DOHH2 (cell line): ENCODE results near the gene AMHR2.

ENCODE experiments used
- H3F3A ChIP-seq: fragments of 200-600 bp; sonication (generic), shearing (Covaris generic); 2 replicates; pipeline ENCODE4 v1.6.0; 2016; ENCODE audit warnings: antibody characterized with exemption, mild to moderate bottlenecking; ENCODE audit not compliant: control insufficient read depth, insufficient read depth
- H3K27ac ChIP-seq: fragments of 200-600 bp; sonication (generic); 2 replicates; pipeline ENCODE4 v1.5.1; 2014; ENCODE audit warnings: low read depth, mild to moderate bottlenecking, low read length, moderate library complexity
- H3K27me3 ChIP-seq: fragments of 200-600 bp; sonication (generic); 2 replicates; pipeline ENCODE4 v1.6.1; 2014; ENCODE audit warnings: mild to moderate bottlenecking, low read length, mixed read lengths; ENCODE audit not compliant: control insufficient read depth
- H3K36me3 ChIP-seq: fragments of 200-600 bp; sonication (generic); 2 replicates; pipeline ENCODE4 v1.6.1; 2014; ENCODE audit warnings: mild to moderate bottlenecking, low read length, moderate library complexity, mixed read lengths; ENCODE audit not compliant: control insufficient read depth
- H3K4me1 ChIP-seq: fragments of 200-600 bp; sonication (generic); 2 replicates; pipeline ENCODE4 v1.6.1; 2014; ENCODE audit warnings: mild to moderate bottlenecking, low read length, mixed read lengths; ENCODE audit not compliant: control insufficient read depth
- H3K4me2 ChIP-seq: fragments of 200-600 bp; sonication (generic); 2 replicates; pipeline ENCODE4 v1.6.0; 2014; ENCODE audit warnings: mild to moderate bottlenecking, low read length, moderate library complexity
- H3K4me3 ChIP-seq: fragments of 200-600 bp; sonication (generic); 2 replicates; pipeline ENCODE4 v1.5.1; 2014; ENCODE audit warnings: mild to moderate bottlenecking, low read length, mixed read lengths
- H3K79me2 ChIP-seq: fragments of 200-600 bp; sonication (generic); 2 replicates; pipeline ENCODE4 v1.6.1; 2014; ENCODE audit warnings: mild to moderate bottlenecking, low read length, mixed read lengths; ENCODE audit not compliant: control insufficient read depth
- H3K9me2 ChIP-seq: fragments of 200-600 bp; sonication (generic); replicated peaks from 2 replicates; pipeline ENCODE4 v1.6.1; 2014; ENCODE audit warnings: mild to moderate bottlenecking, low read length, mixed read lengths; ENCODE audit not compliant: control insufficient read depth
- H3K9me3 ChIP-seq: fragments of 200-600 bp; sonication (generic); 2 replicates; pipeline ENCODE4 v1.6.1; 2014; ENCODE audit warnings: antibody characterized with exemption, low read length, mixed read lengths; ENCODE audit not compliant: control insufficient read depth, insufficient read depth
- H4K20me1 ChIP-seq: fragments of 200-600 bp; sonication (generic); 2 replicates; pipeline ENCODE4 v1.6.0; 2014; ENCODE audit warnings: low read depth, mild to moderate bottlenecking, antibody characterized with exemption, low read length, moderate library complexity; ENCODE audit not compliant: control insufficient read depth, insufficient read depth
- EZH2phosphoT487 ChIP-seq: fragments of 200-600 bp; sonication (generic); IDR thresholded peaks from 2 replicates; pipeline ENCODE4 v1.6.1; 2017; ENCODE audit warnings: borderline replicate concordance, mild to moderate bottlenecking, antibody characterized with exemption, low read length, moderate library complexity, mixed read lengths
- TF ChIP-seq, protein P1 (sequence below): fragments of 200-600 bp; sonication (generic); IDR thresholded peaks from one replicate; pipeline ENCODE4 v1.5.1; 2014; ENCODE audit warnings: antibody characterized with exemption, mild to moderate bottlenecking, low read depth, low read length; ENCODE audit not compliant: poor library complexity, severe bottlenecking

AMHR2 gene

DNA sequence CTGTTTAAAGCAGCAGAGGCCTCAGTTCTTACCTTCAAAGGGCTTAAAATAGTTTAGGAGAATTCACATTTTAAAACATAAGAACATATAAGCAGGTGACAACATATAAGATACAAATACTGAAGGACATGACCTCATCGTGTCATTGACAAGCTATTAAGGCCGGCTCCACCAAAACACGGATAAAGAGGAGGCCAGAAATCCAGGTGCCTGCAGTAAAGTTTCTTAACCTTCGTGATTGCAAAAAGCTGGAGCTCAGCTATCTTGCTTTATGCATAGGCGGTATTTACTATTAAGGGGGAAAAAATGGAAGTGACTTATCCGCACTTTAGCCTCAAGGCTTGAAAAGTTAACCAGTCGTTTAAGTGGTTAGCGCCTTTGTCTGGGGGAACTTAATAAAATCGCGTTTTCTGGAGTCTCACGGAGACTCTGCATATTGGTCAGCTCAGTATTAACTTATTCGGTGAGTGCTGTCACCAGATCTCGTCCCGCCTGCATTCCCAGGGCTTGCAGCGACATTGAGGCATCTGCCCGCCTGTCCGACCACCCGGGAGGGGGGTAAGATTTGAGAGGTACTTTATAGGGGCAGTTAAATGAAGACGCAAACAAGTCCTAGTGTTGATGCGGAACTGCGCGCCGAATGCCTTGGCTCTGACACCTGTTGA, 44.8 kb upstream of the AMHR2 start:
- Histone ChIP-seq H3F3A (peaks cover 5% of the 10 kb centered on the region; the same call in 1 of the 2 replicates), H3K27me3 (no peaks in the 10 kb centered on the region), H3K4me2 (peak overlapping the region; percentile 93), H3K4me1 (peaks cover 42% of the 10 kb centered on the region), H3K9me2 (no peaks in the 10 kb centered on the region), H3K79me2 (peaks cover 32% of the 10 kb centered on the region), H3K9me3 (no peaks in the 10 kb centered on the region), H4K20me1 (peaks cover 24% of the 10 kb centered on the region), H3K27ac (peak overlapping the region; percentile 70), H3K36me3 (peaks cover 32% of the 10 kb centered on the region), H3K4me3 (peak overlapping the region; percentile 80)
- TF ChIP-seq, protein P1, sequence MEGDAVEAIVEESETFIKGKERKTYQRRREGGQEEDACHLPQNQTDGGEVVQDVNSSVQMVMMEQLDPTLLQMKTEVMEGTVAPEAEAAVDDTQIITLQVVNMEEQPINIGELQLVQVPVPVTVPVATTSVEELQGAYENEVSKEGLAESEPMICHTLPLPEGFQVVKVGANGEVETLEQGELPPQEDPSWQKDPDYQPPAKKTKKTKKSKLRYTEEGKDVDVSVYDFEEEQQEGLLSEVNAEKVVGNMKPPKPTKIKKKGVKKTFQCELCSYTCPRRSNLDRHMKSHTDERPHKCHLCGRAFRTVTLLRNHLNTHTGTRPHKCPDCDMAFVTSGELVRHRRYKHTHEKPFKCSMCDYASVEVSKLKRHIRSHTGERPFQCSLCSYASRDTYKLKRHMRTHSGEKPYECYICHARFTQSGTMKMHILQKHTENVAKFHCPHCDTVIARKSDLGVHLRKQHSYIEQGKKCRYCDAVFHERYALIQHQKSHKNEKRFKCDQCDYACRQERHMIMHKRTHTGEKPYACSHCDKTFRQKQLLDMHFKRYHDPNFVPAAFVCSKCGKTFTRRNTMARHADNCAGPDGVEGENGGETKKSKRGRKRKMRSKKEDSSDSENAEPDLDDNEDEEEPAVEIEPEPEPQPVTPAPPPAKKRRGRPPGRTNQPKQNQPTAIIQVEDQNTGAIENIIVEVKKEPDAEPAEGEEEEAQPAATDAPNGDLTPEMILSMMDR = no peak
- TF ChIP-seq EZH2phosphoT487 = no peak

DNA sequence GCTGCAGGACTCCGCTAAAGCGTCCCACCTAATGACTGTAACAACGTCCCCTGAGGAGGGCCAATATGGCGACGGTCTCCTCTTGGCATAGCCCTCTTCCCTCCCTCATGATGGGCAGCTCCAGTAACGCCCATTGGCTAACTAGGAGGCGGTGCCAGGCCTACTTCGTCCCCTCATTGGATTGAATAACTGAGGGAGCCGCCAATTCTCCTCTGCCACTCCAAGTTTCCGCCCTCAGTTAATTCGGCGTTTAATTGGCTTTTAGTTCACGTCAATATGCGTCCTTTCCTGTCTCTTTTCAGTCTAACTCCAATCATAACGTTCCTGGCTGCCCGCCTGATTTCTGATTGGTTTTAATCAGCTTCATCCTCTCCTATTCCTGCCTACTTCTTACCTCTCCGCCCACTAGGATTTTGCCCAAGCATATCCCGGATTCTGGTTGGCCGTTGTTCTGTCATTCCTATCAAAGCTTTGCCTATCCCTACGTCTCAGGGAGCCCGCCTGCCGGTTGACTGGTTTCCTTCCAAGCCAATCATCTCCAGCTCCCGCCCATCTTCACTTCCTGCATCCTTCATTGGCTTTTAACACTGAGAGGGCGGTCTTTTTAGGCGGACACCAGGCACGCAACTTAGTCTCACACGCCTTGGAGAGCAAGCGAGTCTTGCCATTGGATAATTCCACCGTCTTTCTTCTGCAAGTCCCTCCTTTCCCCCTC, 44.1 kb upstream of the AMHR2 start:
- TF ChIP-seq, protein P1 = no peak
- no peak for TF ChIP-seq EZH2phosphoT487
- Histone ChIP-seq H3K9me3 (no peaks in the 10 kb centered on the region), H3K36me3 (peaks cover 35% of the 10 kb centered on the region), H3K79me2 (peaks cover 39% of the 10 kb centered on the region), H3K27ac (peak overlapping the region; percentile 81), H3K4me2 (peak overlapping the region; percentile 93), H4K20me1 (peaks cover 24% of the 10 kb centered on the region), H3K4me1 (peaks cover 46% of the 10 kb centered on the region), H3K4me3 (peak overlapping the region; percentile 83), H3K9me2 (no peaks in the 10 kb centered on the region), H3F3A (peaks cover 4% of the 10 kb centered on the region; the same call in 1 of the 2 replicates), H3K27me3 (no peaks in the 10 kb centered on the region)

DNA sequence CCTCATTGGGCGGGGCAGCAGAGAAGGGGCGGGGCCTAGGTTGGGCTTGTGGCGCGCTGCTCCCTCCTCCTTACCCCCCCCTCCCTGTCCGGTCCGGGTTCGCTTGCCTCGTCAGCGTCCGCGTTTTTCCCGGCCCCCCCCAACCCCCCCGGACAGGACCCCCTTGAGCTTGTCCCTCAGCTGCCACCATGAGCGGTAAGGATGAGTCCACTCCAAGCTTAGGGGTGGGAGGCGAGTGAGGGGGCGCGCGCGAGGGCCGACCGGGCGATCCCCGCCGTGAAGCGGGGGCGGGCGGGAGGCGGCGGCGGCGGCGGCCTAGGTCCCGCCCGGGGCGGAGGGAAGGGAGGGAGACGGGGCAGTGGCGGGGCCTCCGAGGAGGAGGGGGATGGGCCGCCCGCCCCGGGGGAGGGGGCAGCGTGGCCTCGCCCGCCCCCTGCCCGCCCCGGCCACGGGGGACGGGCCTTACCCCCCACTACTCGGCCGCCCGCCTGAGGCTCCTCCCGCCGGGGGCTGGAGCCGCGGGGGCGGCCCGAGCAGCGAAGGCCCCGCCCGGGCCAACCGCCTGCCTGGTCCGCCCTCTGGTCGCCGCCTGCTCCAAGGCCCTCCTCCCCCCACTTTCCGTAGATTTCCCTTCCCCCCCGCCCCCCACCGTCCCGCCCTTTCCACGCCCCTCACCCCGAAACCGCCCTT, 43.4 kb upstream of the AMHR2 start, which contains the start of gene SP1:
Gene SP1, plus strand, starts transcription at position 73 of the 690 bp plus-strand sequence. Its CDS starts 116 bp downstream, at position 189.
- peak within 1 kb of the TSS; percentile 93 for H3K4me2 ChIP-seq
- no peaks in the 10 kb centered on the region for H3K9me3 ChIP-seq
- peaks cover 38% of the 10 kb centered on the region for H3K36me3 ChIP-seq
- no peaks in the 10 kb centered on the region for H3K9me2 ChIP-seq
- H3K27ac ChIP-seq = peak within 1 kb of the TSS; percentile 81
- H3K27me3 ChIP-seq = no peaks in the 10 kb centered on the region
- H3K4me1 ChIP-seq = peaks cover 48% of the 10 kb centered on the region
- H3K4me3 ChIP-seq = peak within 1 kb of the TSS; percentile 83
- TF ChIP-seq, protein P1 = no peak
- TF ChIP-seq EZH2phosphoT487 = no peak
- H3F3A ChIP-seq = peaks cover 4% of the 10 kb centered on the region; the same call in 1 of the 2 replicates
- H3K79me2 ChIP-seq = peaks cover 46% of the 10 kb centered on the region
- H4K20me1 ChIP-seq = peaks cover 24% of the 10 kb centered on the region
